HCT116 (cell line): ENCODE data around the gene ZNF213.

Experiments used
- ATF3 ChIP-seq: IDR thresholded peaks from 2 replicates; pipeline ENCODE4 v1.6.1; 2012
- CTCF ChIP-seq, 3 experiments: fragments of 200-600 bp in 1 of 3; sonication (generic) in 1 of 3; IDR thresholded peaks in 2 of 3; conservative IDR thresholded peaks in 1 of 3; 2 replicates each; pipeline ENCODE4 v1.5.1; 2012 to 2017; ENCODE audit warnings: low read depth in 2 of 3, low read length in 2 of 3, antibody characterized with exemption in 1 of 3, borderline replicate concordance in 1 of 3, control low read depth in 1 of 3, mild to moderate bottlenecking in 1 of 3, mixed read lengths in 1 of 3, mixed run types in 1 of 3, moderate library complexity in 1 of 3; ENCODE audit not compliant: insufficient read depth in 1 of 3
- EGR1 ChIP-seq: IDR thresholded peaks from 2 replicates; pipeline ENCODE4 v1.6.1; 2012; ENCODE audit warnings: low read depth
- EZH2 ChIP-seq: fragments of 200-600 bp; sonication (generic); IDR thresholded peaks from 2 replicates; pipeline ENCODE4 v1.6.1; 2017; ENCODE audit warnings: antibody characterized with exemption, mixed run types
- EZH2phosphoT487 ChIP-seq: fragments of 200-600 bp; IDR thresholded peaks from 2 replicates; pipeline ENCODE4 v1.6.1; 2018; ENCODE audit warnings: antibody characterized with exemption, borderline replicate concordance
- FOSL1 ChIP-seq: IDR thresholded peaks from 2 replicates; pipeline ENCODE4 v1.6.1; 2012; ENCODE audit warnings: low read depth
- POLR2AphosphoS5 ChIP-seq: IDR thresholded peaks from 2 replicates; pipeline ENCODE4 v1.6.1; 2011; ENCODE audit warnings: mild to moderate bottlenecking, low read depth, low read length, moderate library complexity
- RAD21 ChIP-seq: IDR thresholded peaks from 2 replicates; pipeline ENCODE4 v1.6.1; 2012; ENCODE audit warnings: low read depth, mild to moderate bottlenecking
- REST ChIP-seq: IDR thresholded peaks from 2 replicates; pipeline ENCODE4 v1.6.1; 2012; ENCODE audit warnings: low read depth
- SP1 ChIP-seq: IDR thresholded peaks from 2 replicates; pipeline ENCODE4 v1.6.1; 2012; ENCODE audit warnings: low read depth
- TCF7L2 ChIP-seq: IDR thresholded peaks from 2 replicates; pipeline ENCODE4 v1.7.0; 2011; ENCODE audit warnings: borderline replicate concordance, inconsistent platforms; ENCODE audit not compliant: insufficient read depth, insufficient read length; ENCODE audit errors: extremely low read depth
- ZNF274 ChIP-seq: fragments of 200-500 bp; sonication (Bioruptor generic); IDR thresholded peaks from 2 replicates; pipeline ENCODE4 v1.6.1; 2014; ENCODE audit warnings: mild to moderate bottlenecking, low read depth, low read length, inconsistent platforms
- TF ChIP-seq, protein P1 (sequence below): IDR thresholded peaks from 2 replicates; pipeline ENCODE4 v1.6.1; 2012

DNA sequence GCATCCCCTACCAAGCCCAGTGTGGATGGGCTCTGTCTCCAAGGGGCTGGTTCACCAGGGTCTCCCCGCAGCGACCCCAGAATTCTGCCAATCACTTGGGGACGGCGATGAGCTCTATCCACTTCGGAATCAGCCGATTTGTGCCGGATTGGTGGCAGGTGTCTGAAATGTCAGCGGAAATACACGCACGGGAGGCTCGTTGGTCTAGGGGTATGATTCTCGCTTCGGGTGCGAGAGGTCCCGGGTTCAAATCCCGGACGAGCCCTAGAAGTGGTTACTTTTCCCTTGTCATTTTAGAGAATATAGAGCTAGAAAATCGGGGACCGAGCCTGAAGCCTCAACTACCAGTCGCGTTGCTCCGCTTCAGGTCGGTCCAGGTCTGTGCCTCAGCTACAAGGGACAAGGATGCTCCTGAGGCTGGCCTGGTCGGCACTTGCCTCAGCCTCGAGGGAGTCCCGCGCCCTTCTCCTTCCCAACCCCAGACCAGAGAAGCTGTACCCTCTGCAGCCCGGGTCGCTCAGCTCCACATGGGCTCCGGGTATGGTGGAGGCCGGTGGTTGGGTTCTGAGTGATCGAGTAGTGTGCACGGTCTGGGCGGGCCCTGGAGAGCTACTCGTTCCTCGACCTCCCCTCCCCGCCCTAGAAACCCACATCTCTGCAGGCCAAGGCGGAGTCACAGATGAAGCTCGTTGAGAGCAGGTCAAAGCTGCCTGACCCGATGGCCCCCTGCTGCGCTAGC lies 37.2 kb downstream of the ZNF213 start:
- TF ChIP-seq CTCF (IDR thresholded peaks at IDR 0.05 in 2 of 3, conservative IDR thresholded peaks at IDR 0.05 in 1 of 3; ENCODE audit: borderline replicate concordance in 1 of 3, insufficient read depth in 1 of 3, low read depth in 2 of 3, low read length in 2 of 3) (no peak), EZH2phosphoT487 (no peak), ZNF274 (no peak), EZH2 (no peak), REST (no peak), EGR1 (no peak), POLR2AphosphoS5 (no peak), FOSL1 (no peak), ATF3 (no peak), RAD21 (no peak), TCF7L2 (no peak), SP1 (no peak)
- TF ChIP-seq, protein P1, sequence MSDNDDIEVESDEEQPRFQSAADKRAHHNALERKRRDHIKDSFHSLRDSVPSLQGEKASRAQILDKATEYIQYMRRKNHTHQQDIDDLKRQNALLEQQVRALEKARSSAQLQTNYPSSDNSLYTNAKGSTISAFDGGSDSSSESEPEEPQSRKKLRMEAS = no peak
